Measurements from ENCODE around the gene PRKCB.

PRKCB gene

GRCh38 chr16:23835390-23836077, at the start of gene PRKCB:
Gene PRKCB, plus strand, starts transcription at chr16:23835983.
- no peak for DNase-seq

GRCh38 chr16:23786964-23787561, 48.7 kb upstream of the PRKCB start:
- no peak for DNase-seq

GRCh38 chr16:23788685-23789084, 47.1 kb upstream of the PRKCB start:
- DNase-seq = no peak

GRCh38 chr16:23795378-23795777, 40.4 kb upstream of the PRKCB start:
- DNase-seq = no peak

- DNase-seq = no peak
These were observed 38.8 kb upstream of the PRKCB start for GRCh38 chr16:23796941-23797340.

GRCh38 chr16:23801378-23801777, 34.4 kb upstream of the PRKCB start:
- peak; percentile 28 to 63 for DNase-seq

- no peak for DNase-seq
These were observed 33.0 kb upstream of the PRKCB start for GRCh38 chr16:23802776-23803175.

- peak in 1 of 2 experiments; percentile 7 for DNase-seq
These were observed 32.1 kb upstream of the PRKCB start for GRCh38 chr16:23803591-23804123.

- DNase-seq = no peak
These were observed 28.8 kb upstream of the PRKCB start for GRCh38 chr16:23807028-23807427.

- DNase-seq = no peak
These were observed 14.3 kb upstream of the PRKCB start for GRCh38 chr16:23821467-23821866.

GRCh38 chr16:23821875-23822688, 13.7 kb upstream of the PRKCB start:
- DNase-seq = no peak

- DNase-seq = no peak
These were observed 12.1 kb upstream of the PRKCB start for GRCh38 chr16:23823475-23824384.

GRCh38 chr16:23824909-23825308, 10.9 kb upstream of the PRKCB start:
- no peak for DNase-seq

GRCh38 chr16:23826528-23827045, 9.2 kb upstream of the PRKCB start:
- no peak for DNase-seq

GRCh38 chr16:23827057-23827456, 8.7 kb upstream of the PRKCB start:
- no peak for DNase-seq

- no peak for DNase-seq
These were observed 6.3 kb upstream of the PRKCB start for GRCh38 chr16:23829454-23829853.

- no peak for DNase-seq
These were observed 5.5 kb upstream of the PRKCB start for GRCh38 chr16:23830276-23830675.

GRCh38 chr16:23832882-23833281, 2.9 kb upstream of the PRKCB start:
- DNase-seq = no peak

GRCh38 chr16:23833504-23833903, 2.3 kb upstream of the PRKCB start:
- DNase-seq = no peak

- DNase-seq = no peak
These were observed 1.7 kb upstream of the PRKCB start for GRCh38 chr16:23833960-23834685.

- no peak for DNase-seq
These were observed 258 bp downstream of the PRKCB start for GRCh38 chr16:23836078-23836403.
